Body of pancreas (tissue), 4 donors: ENCODE results near the gene OGFR.

Experiments used
- CTCF ChIP-seq, 7 experiments: fragments of 450-650 bp in 4 of 7; fragments of 200-600 bp in 3 of 7; sonication (generic) in 3 of 7; IDR thresholded peaks; one replicate each; pipeline ENCODE4 v1.5.1; 2016 to 2019; ENCODE audit warnings: antibody characterized with exemption in 7 of 7
- POLR2A ChIP-seq, 3 donors: fragments of 450-650 bp; IDR thresholded peaks; one replicate each; pipeline ENCODE4 v1.6.1; 2016; ENCODE audit warnings: antibody characterized with exemption in 3 of 3, mild to moderate bottlenecking in 2 of 3

- TF ChIP-seq POLR2A (IDR thresholded peaks at IDR 0.05) (no peak), CTCF (IDR thresholded peaks at IDR 0.05) (no peak)
Observed at GRCh38 chr20:62827311-62828038, 22.8 kb downstream of the OGFR start.
